GM12891 (cell line): Measurements from ENCODE around the gene GAPDHS.

Experiments used
- POLR2A ChIP-seq: IDR thresholded peaks from 2 replicates; pipeline ENCODE4 v1.6.1; 2011; ENCODE audit warnings: low read depth, low read length, control low read depth
- POLR2AphosphoS5 ChIP-seq: IDR thresholded peaks from 2 replicates; pipeline ENCODE4 v1.6.1; 2011; ENCODE audit warnings: low read depth, low read length, control low read depth
- TAF1 ChIP-seq: IDR thresholded peaks from 2 replicates; pipeline ENCODE4 v1.6.1; 2011; ENCODE audit warnings: low read depth, low read length, control low read depth

DNA sequence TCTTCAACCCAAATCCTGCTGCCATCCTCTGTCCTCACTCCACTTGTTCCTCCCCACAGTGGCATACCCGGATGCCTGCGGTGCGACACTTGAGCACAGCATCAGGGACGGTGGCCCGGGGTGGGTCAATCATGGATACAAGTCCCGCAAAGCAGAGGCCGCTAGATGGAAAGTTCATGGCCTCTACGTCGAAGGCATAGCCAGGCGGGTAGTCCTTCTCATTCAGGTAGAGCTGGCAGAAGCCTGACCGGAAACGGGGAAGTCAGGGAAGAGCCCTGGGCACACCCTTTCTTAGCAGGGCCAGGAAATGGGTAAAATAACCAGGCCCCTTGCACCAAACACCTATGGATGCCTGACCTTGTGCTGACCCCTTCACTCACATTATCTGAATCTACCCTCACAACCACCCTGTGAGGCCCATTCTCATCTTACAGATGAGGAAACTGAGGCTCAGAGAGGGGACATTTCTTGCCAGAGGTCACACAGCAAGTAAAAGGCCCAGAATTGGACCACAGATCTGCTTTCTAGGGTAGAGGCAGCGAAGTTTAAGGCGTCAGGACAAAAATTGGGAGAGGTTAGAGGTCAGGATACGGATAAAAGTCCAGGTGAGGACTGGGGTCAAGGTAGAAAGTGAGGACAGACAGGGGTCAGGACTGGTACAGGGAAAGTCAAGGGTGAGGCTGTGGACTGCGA, 23.7 kb downstream of the GAPDHS start:
- TF ChIP-seq POLR2A (no peak), TAF1 (no peak), POLR2AphosphoS5 (no peak)
